CD14-positive monocyte (primary cell): Measurements from ENCODE around the gene UBXN4. TPM values are rescaled to one million over a fixed set of nuclear protein-coding genes. Genes with fewer than 3 reads are reported as not detected.

ENCODE experiments used
- DNase-seq, 3 donors: peaks; one replicate each; pipeline ENCODE4 v3.0.0-alpha.2; 2011 to 2022
- H2AFZ ChIP-seq: 2 replicates; pipeline ENCODE4 v1.6.0; 2012; ENCODE audit warnings: mild to moderate bottlenecking, low read depth, low read length, inconsistent platforms; ENCODE audit not compliant: insufficient read depth, poor library complexity, severe bottlenecking
- H3K27ac ChIP-seq, 2 donors: 1 replicate in 1 of 2; 2 replicates in 1 of 2; pipeline ENCODE4 v1.5.1; 2012 to 2013; ENCODE audit warnings: low read length in 2 of 2, control low read depth in 1 of 2, inconsistent platforms in 1 of 2, low read depth in 1 of 2, mild to moderate bottlenecking in 1 of 2
- H3K27me3 ChIP-seq, 2 donors: one replicate each; pipeline versions ENCODE4 v1.6.0 to v1.6.1; 2011 to 2013; ENCODE audit warnings: low read length in 2 of 2; ENCODE audit not compliant: control insufficient read depth in 2 of 2, insufficient read depth in 2 of 2
- H3K36me3 ChIP-seq, 2 donors: replicated peaks in 1 of 2; 1 replicate in 1 of 2; 2 replicates in 1 of 2; pipeline versions ENCODE4 v1.5.1 to v1.6.1; 2012 to 2013; ENCODE audit warnings: low read length in 2 of 2, control low read depth in 1 of 2, inconsistent platforms in 1 of 2, mild to moderate bottlenecking in 1 of 2; ENCODE audit not compliant: insufficient read depth in 2 of 2, control insufficient read depth in 1 of 2
- H3K4me1 ChIP-seq, 2 donors: 1 replicate in 1 of 2; 2 replicates in 1 of 2; pipeline versions ENCODE4 v1.5.1 to v1.6.1; 2012 to 2013; ENCODE audit warnings: low read length in 2 of 2, control low read depth in 1 of 2, inconsistent platforms in 1 of 2, mild to moderate bottlenecking in 1 of 2, moderate library complexity in 1 of 2; ENCODE audit not compliant: insufficient read depth in 2 of 2, control insufficient read depth in 1 of 2
- H3K4me2 ChIP-seq: replicated peaks from 2 replicates; pipeline ENCODE3; 2012; ENCODE audit warnings: low read length, moderate library complexity, mild to moderate bottlenecking; ENCODE audit not compliant: poor library complexity, severe bottlenecking; ENCODE audit errors: extremely low read depth
- H3K4me3 ChIP-seq, 3 experiments: fragments of 200-600 bp in 1 of 3; sonication (generic) in 1 of 3; replicated peaks in 1 of 3; 1 replicate in 2 of 3; 2 replicates in 1 of 3; pipeline ENCODE4 v1.5.1; 2011 to 2013; ENCODE audit warnings: low read length in 3 of 3, mild to moderate bottlenecking in 3 of 3, control low read depth in 2 of 3, low read depth in 2 of 3, inconsistent platforms in 1 of 3, moderate library complexity in 1 of 3
- H3K79me2 ChIP-seq: 2 replicates; pipeline ENCODE4 v1.6.0; 2012; ENCODE audit warnings: mild to moderate bottlenecking, control low read depth, inconsistent platforms, low read length, moderate library complexity; ENCODE audit not compliant: insufficient read depth
- H3K9ac ChIP-seq: 2 replicates; pipeline ENCODE4 v1.6.0; 2017; ENCODE audit warnings: low read length, mild to moderate bottlenecking; ENCODE audit not compliant: insufficient read depth, poor library complexity, severe bottlenecking
- H3K9me3 ChIP-seq, 2 donors: replicated peaks in 1 of 2; 1 replicate in 1 of 2; 2 replicates in 1 of 2; pipeline versions ENCODE4 v1.5.1 to v1.6.1; 2012 to 2013; ENCODE audit warnings: low read length in 2 of 2, control low read depth in 1 of 2; ENCODE audit not compliant: control insufficient read depth in 1 of 2, insufficient read depth in 1 of 2
- H4K20me1 ChIP-seq: 2 replicates; pipeline ENCODE4 v1.6.0; 2012; ENCODE audit warnings: mild to moderate bottlenecking, low read length, control low read depth, moderate library complexity; ENCODE audit not compliant: insufficient read depth
- H3K27ac Mint-ChIP-seq, 7 donors: one replicate each; pipeline ENCODE4 v1.8.0; 2020; ENCODE audit warnings: mild to moderate bottlenecking in 7 of 7, mixed read lengths in 7 of 7, moderate library complexity in 6 of 7, inconsistent platforms in 2 of 7
- H3K27me3 Mint-ChIP-seq, 3 donors: one replicate each; pipeline ENCODE4 v1.8.0; 2021 to 2022; ENCODE audit warnings: low read depth in 3 of 3, mild to moderate bottlenecking in 3 of 3, mixed read lengths in 3 of 3, moderate library complexity in 3 of 3, inconsistent platforms in 1 of 3
- H3K36me3 Mint-ChIP-seq, 2 donors: one replicate each; pipeline ENCODE4 v1.8.0; 2020; ENCODE audit warnings: mixed read lengths in 2 of 2, inconsistent platforms in 1 of 2, mild to moderate bottlenecking in 1 of 2
- H3K4me1 Mint-ChIP-seq: one replicate; pipeline ENCODE4 v1.8.0; 2020; ENCODE audit warnings: mild to moderate bottlenecking, mixed read lengths
- H3K4me3 Mint-ChIP-seq, 2 donors: one replicate each; pipeline ENCODE4 v1.8.0; 2020; ENCODE audit warnings: mild to moderate bottlenecking in 2 of 2, mixed read lengths in 2 of 2, moderate library complexity in 1 of 2
- H3K9me3 Mint-ChIP-seq, 7 donors: one replicate each; pipeline ENCODE4 v1.8.0; 2020 to 2022; ENCODE audit warnings: mixed read lengths in 7 of 7, mild to moderate bottlenecking in 6 of 7, moderate library complexity in 6 of 7, inconsistent platforms in 2 of 7
- CTCF ChIP-seq: fragments of 200-600 bp; IDR thresholded peaks from one replicate; pipeline ENCODE4 v1.8.0; 2022; ENCODE audit warnings: antibody characterized with exemption, mild to moderate bottlenecking
- WGBS: methylation state at CpG from one replicate; pipeline ENCODE4 v1.1.5; 2013; ENCODE audit warnings: missing lambda C conversion rate; ENCODE audit not compliant: insufficient coverage; 5-methylcytosine and 5-hydroxymethylcytosine counted together
- intact Hi-C, 2 donors: fragments of 100-400 bp; cut with micrococcal nuclease; formaldehyde crosslinking; loops; one replicate each; pipeline versions ENCODE4 v1.15.0 to v1.15.1; 2023
- polyA plus RNA-seq, 3 donors: library from polyadenylated mRNA; depleted of rRNA in 1 of 3; unstranded in 2 of 3; stranded (reverse) in 1 of 3; fragments of 300-500 nt in 2 of 3; fragments of >200 nt in 1 of 3; fragmentation: Illumina TruSeq in 2 of 3; gene quantifications; 1 replicate in 2 of 3; 2 replicates in 1 of 3; pipeline ENCODE4 v1.2.3, GENCODE V29; 2012 to 2021

UBXN4 gene
- polyA plus RNA-seq, 3 donors: 53.8 to 107 (median 74.2) TPM

- no peak for TF ChIP-seq CTCF
- Mint-ChIP-seq H3K9me3 (peaks cover 6 to 22% (median 12%) of the 10 kb centered on the region in 7 donors), H3K4me1 (no peaks in the 10 kb centered on the region), H3K36me3 (peaks cover 67 to 90% of the 10 kb centered on the region in 2 donors), H3K4me3 (no peak overlapping the region), H3K27me3 (no peaks in the 10 kb centered on the region), H3K27ac (no peak overlapping the region)
- Histone ChIP-seq H3K27me3 (no peaks in the 10 kb centered on the region), H3K79me2 (peaks cover 4% of the 10 kb centered on the region), H3K36me3 (peaks cover 77 to 89% of the 10 kb centered on the region in 2 donors), H3K4me2 (no peak overlapping the region), H3K9me3 (peaks cover 0 to 11% of the 10 kb centered on the region in 2 donors), H3K4me3 (no peak overlapping the region), H4K20me1 (no peaks in the 10 kb centered on the region), H3K9ac (no peak overlapping the region), H2AFZ (no peak overlapping the region), H3K27ac (no peak overlapping the region), H3K4me1 (no peaks in the 10 kb centered on the region)
- intact Hi-C loops: no loop called here
- no peak for DNase-seq
- WGBS: no CpG with 5 or more reads among the region's 2 CpGs
Observed at GRCh38 chr2:135755573-135755972, 13.9 kb downstream of the UBXN4 start.

- Mint-ChIP-seq H3K36me3 (peaks cover 75 to 95% of the 10 kb centered on the region in 2 donors), H3K9me3 (peaks cover 6 to 22% (median 12%) of the 10 kb centered on the region in 7 donors), H3K4me3 (no peak overlapping the region), H3K4me1 (no peaks in the 10 kb centered on the region), H3K27ac (no peak overlapping the region), H3K27me3 (no peaks in the 10 kb centered on the region)
- Histone ChIP-seq H3K79me2 (peaks cover 5% of the 10 kb centered on the region), H3K27ac (no peak overlapping the region), H3K36me3 (peaks cover 84 to 97% of the 10 kb centered on the region in 2 donors), H3K9me3 (peaks cover 0 to 11% of the 10 kb centered on the region in 2 donors), H2AFZ (no peak overlapping the region), H3K9ac (no peak overlapping the region), H3K4me3 (no peak overlapping the region), H3K4me2 (no peak overlapping the region), H3K4me1 (no peaks in the 10 kb centered on the region), H3K27me3 (no peaks in the 10 kb centered on the region), H4K20me1 (peaks cover 4% of the 10 kb centered on the region)
- no peak for TF ChIP-seq CTCF
- DNase-seq: no peak
- intact Hi-C loops: no loop called here
- no CpG with 5 or more reads among the region's 1 CpG for WGBS
Observed at GRCh38 chr2:135756692-135757091, 15.0 kb downstream of the UBXN4 start.
